HG02588 (cell line): ENCODE measurements around the gene MT4.

Source experiments
- ATAC-seq: cut with Tn5 transposase; IDR thresholded peaks from one replicate; pipeline ENCODE4 v1.9.1; 2021; ENCODE audit warnings: mild to moderate bottlenecking, moderate library complexity; ENCODE audit not compliant: unreplicated experiment

MT4 gene

GRCh38 chr16:56618138-56618537 is 53.3 kb downstream of the MT4 start:
- no peak for ATAC-seq
